ENCODE data around the gene MCC.

MCC gene

GRCh38 chr5:113331209-113331551 is 157.1 kb downstream of the MCC start:
- Histone ChIP-seq H2AFZ (ENCODE audit: insufficient read depth, low read length, poor library complexity) (no peak overlapping the region), H4K8ac (ENCODE audit: low read depth, low read length) (no peak overlapping the region)

DNA sequence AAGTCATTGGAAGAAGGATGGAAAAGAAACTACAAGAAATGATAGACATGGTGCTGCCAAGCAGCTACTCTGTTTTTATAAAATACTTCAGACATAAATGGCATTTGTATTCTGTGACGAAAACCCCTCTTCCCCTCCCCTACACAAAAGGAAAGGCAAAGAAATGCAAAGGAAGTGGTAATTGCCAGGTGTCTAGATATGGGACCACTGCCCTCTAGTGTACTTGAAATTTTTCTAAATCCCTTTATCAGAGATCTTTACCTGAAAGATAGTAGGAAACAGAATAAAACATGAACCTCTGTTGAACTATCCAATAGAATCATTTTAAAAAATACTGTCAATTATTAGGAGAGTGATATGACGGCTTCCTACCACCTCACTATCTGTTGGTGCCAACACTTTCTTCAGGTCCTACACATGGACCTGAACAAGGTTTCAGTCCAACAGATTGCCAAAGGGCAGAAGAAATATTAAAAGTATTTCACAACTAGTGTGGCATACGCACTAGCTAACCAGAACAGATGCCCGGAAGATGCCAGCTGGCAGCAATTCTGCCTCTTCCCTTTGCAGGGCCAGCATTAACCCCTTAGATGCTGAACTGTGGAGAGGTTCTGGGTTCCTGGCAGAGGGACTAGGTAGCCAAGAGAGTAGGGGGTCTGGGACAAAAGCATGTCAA is 157.6 kb downstream of the MCC start:
- WGBS (ENCODE audit: extremely low coverage, insufficient coverage, insufficient read length), result no CpG with 5 or more reads among the region's 4 CpGs
- no peak overlapping the region for H2BK12ac ChIP-seq (ENCODE audit: low read length)
- H3K4me3 ChIP-seq (ENCODE audit: low read depth, low read length), result no peak overlapping the region
- H4K12ac ChIP-seq (ENCODE audit: low read depth, low read length), result no peak overlapping the region
- no peak overlapping the region for H3K27ac ChIP-seq (ENCODE audit: low read depth, low read length)
- no peak overlapping the region for H3K14ac ChIP-seq (ENCODE audit: low read length)
- no peaks in the 10 kb centered on the region for H3K79me1 ChIP-seq (ENCODE audit: low read length)
- H3K36me3 ChIP-seq (ENCODE audit: control insufficient read depth in 1 of 2, insufficient read depth in 2 of 2, low read length in 2 of 2), result no peaks in the 10 kb centered on the region
- no peaks in the 10 kb centered on the region for H3K4me1 ChIP-seq (ENCODE audit: control insufficient read depth in 1 of 2, insufficient read depth in 2 of 2, low read length in 2 of 2)
- H3K4me2 ChIP-seq (ENCODE audit: low read length), result no peak overlapping the region
- H2BK120ac ChIP-seq (ENCODE audit: insufficient read depth, low read length, poor library complexity), result no peak overlapping the region
- DNase-seq, result peak in 1 of 2 donors; percentile 62
- H3K9ac ChIP-seq (ENCODE audit: low read length), result no peak overlapping the region
- H4K91ac ChIP-seq (ENCODE audit: low read depth, low read length), result no peak overlapping the region
- no peak overlapping the region for H3K23ac ChIP-seq (ENCODE audit: low read length)
- no peak overlapping the region for H2AK5ac ChIP-seq (ENCODE audit: low read length)
- H4K8ac ChIP-seq (ENCODE audit: low read depth, low read length), result no peak overlapping the region
- no peak overlapping the region for H3K4ac ChIP-seq (ENCODE audit: low read depth, low read length)
- H2BK5ac ChIP-seq (ENCODE audit: low read depth, low read length, poor library complexity), result no peak overlapping the region
- H3K9me3 ChIP-seq (ENCODE audit: insufficient read depth, low read depth, low read length), result no peaks in the 10 kb centered on the region
- no peak overlapping the region for H3K18ac ChIP-seq (ENCODE audit: low read length)
- H3K79me2 ChIP-seq (ENCODE audit: control insufficient read depth, insufficient read depth, low read length, poor library complexity), result no peaks in the 10 kb centered on the region
- no peak overlapping the region for H2AFZ ChIP-seq (ENCODE audit: insufficient read depth, low read length, poor library complexity)
- H3K27me3 ChIP-seq (ENCODE audit: insufficient read depth, low read length), result no peaks in the 10 kb centered on the region

More at GRCh38 chr5:113331209-113331551, 157.1 kb downstream of the MCC start:
- no peak for DNase-seq
- Histone ChIP-seq H4K12ac (ENCODE audit: low read depth, low read length) (no peak overlapping the region), H3K79me1 (ENCODE audit: low read length) (no peaks in the 10 kb centered on the region), H3K27ac (ENCODE audit: low read depth, low read length) (no peak overlapping the region), H3K79me2 (ENCODE audit: control insufficient read depth, insufficient read depth, low read length, poor library complexity) (no peaks in the 10 kb centered on the region), H3K9ac (ENCODE audit: low read length) (no peak overlapping the region), H3K23ac (ENCODE audit: low read length) (no peak overlapping the region), H3K4me3 (ENCODE audit: low read depth, low read length) (no peak overlapping the region), H3K9me3 (ENCODE audit: insufficient read depth, low read depth, low read length) (no peaks in the 10 kb centered on the region), H2BK120ac (ENCODE audit: insufficient read depth, low read length, poor library complexity) (no peak overlapping the region), H3K27me3 (ENCODE audit: insufficient read depth, low read length) (no peaks in the 10 kb centered on the region), H3K4ac (ENCODE audit: low read depth, low read length) (no peak overlapping the region), H2AK5ac (ENCODE audit: low read length) (no peak overlapping the region), H3K36me3 (ENCODE audit: control insufficient read depth in 1 of 2, insufficient read depth in 2 of 2, low read length in 2 of 2) (no peaks in the 10 kb centered on the region), H2BK5ac (ENCODE audit: low read depth, low read length, poor library complexity) (no peak overlapping the region), H3K18ac (ENCODE audit: low read length) (no peak overlapping the region), H2BK12ac (ENCODE audit: low read length) (no peak overlapping the region), H4K91ac (ENCODE audit: low read depth, low read length) (no peak overlapping the region), H3K4me2 (ENCODE audit: low read length) (no peak overlapping the region), H3K4me1 (ENCODE audit: control insufficient read depth in 1 of 2, insufficient read depth in 2 of 2, low read length in 2 of 2) (no peaks in the 10 kb centered on the region), H3K14ac (ENCODE audit: low read length) (no peak overlapping the region)
- WGBS (ENCODE audit: extremely low coverage, insufficient coverage, insufficient read length), result no CpG with 5 or more reads among the region's 4 CpGs

- Histone ChIP-seq H3K79me2 (ENCODE audit: control insufficient read depth, insufficient read depth, low read length, poor library complexity) (no peaks in the 10 kb centered on the region), H3K36me3 (ENCODE audit: control insufficient read depth in 1 of 2, insufficient read depth in 2 of 2, low read length in 2 of 2) (no peaks in the 10 kb centered on the region), H4K91ac (ENCODE audit: low read depth, low read length) (no peak overlapping the region), H3K79me1 (ENCODE audit: low read length) (no peaks in the 10 kb centered on the region), H3K27me3 (ENCODE audit: insufficient read depth, low read length) (no peaks in the 10 kb centered on the region), H3K27ac (ENCODE audit: low read depth, low read length) (no peak overlapping the region), H3K4me3 (ENCODE audit: low read depth, low read length) (no peak overlapping the region), H3K18ac (ENCODE audit: low read length) (no peak overlapping the region), H3K9me3 (ENCODE audit: insufficient read depth, low read depth, low read length) (no peaks in the 10 kb centered on the region), H4K8ac (ENCODE audit: low read depth, low read length) (no peak overlapping the region), H2BK120ac (ENCODE audit: insufficient read depth, low read length, poor library complexity) (no peak overlapping the region), H3K4ac (ENCODE audit: low read depth, low read length) (no peak overlapping the region), H2BK12ac (ENCODE audit: low read length) (no peak overlapping the region), H3K4me2 (ENCODE audit: low read length) (no peak overlapping the region), H2AK5ac (ENCODE audit: low read length) (no peak overlapping the region), H2BK5ac (ENCODE audit: low read depth, low read length, poor library complexity) (no peak overlapping the region), H3K4me1 (ENCODE audit: control insufficient read depth in 1 of 2, insufficient read depth in 2 of 2, low read length in 2 of 2) (no peaks in the 10 kb centered on the region), H3K23ac (ENCODE audit: low read length) (no peak overlapping the region), H4K12ac (ENCODE audit: low read depth, low read length) (no peak overlapping the region), H2AFZ (ENCODE audit: insufficient read depth, low read length, poor library complexity) (no peak overlapping the region), H3K9ac (ENCODE audit: low read length) (no peak overlapping the region), H3K14ac (ENCODE audit: low read length) (no peak overlapping the region)
- no CpG with 5 or more reads among the region's 2 CpGs for WGBS (ENCODE audit: extremely low coverage, insufficient coverage, insufficient read length)
- no peak for DNase-seq
Observed at GRCh38 chr5:113329981-113330380, 158.3 kb downstream of the MCC start.

DNA sequence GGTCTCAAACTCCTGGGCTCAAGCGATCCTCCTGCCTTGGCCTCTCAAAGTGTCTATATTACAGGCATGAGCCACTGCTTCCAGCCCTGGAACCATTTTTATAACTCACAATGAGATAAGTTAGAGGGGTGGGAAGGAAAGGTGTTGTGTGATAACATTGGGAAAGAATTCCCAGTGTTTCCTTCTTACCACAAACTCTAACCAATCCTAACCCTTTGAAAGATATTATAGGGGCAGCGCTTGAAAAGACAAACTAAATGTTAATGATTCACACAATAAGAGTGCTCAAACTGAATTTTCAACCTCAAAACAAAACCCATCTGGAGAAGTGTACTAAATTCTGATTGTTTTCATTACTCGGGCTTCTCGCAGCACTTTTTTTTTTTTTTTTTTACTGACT is 163.2 kb downstream of the MCC start:
- Histone ChIP-seq H2BK12ac (ENCODE audit: low read length) (no peak overlapping the region), H3K36me3 (ENCODE audit: control insufficient read depth in 1 of 2, insufficient read depth in 2 of 2, low read length in 2 of 2) (no peaks in the 10 kb centered on the region), H3K9me3 (ENCODE audit: insufficient read depth, low read depth, low read length) (no peaks in the 10 kb centered on the region), H4K91ac (ENCODE audit: low read depth, low read length) (no peak overlapping the region), H3K18ac (ENCODE audit: low read length) (no peak overlapping the region), H3K4me1 (ENCODE audit: control insufficient read depth in 1 of 2, insufficient read depth in 2 of 2, low read length in 2 of 2) (no peaks in the 10 kb centered on the region), H3K79me2 (ENCODE audit: control insufficient read depth, insufficient read depth, low read length, poor library complexity) (no peaks in the 10 kb centered on the region), H3K27me3 (ENCODE audit: insufficient read depth, low read length) (no peaks in the 10 kb centered on the region), H3K4me3 (ENCODE audit: low read depth, low read length) (no peak overlapping the region), H3K4ac (ENCODE audit: low read depth, low read length) (no peak overlapping the region), H3K14ac (ENCODE audit: low read length) (no peak overlapping the region), H3K23ac (ENCODE audit: low read length) (no peak overlapping the region), H2BK120ac (ENCODE audit: insufficient read depth, low read length, poor library complexity) (no peak overlapping the region), H4K12ac (ENCODE audit: low read depth, low read length) (no peak overlapping the region), H3K27ac (ENCODE audit: low read depth, low read length) (no peak overlapping the region), H3K9ac (ENCODE audit: low read length) (no peak overlapping the region), H2AFZ (ENCODE audit: insufficient read depth, low read length, poor library complexity) (no peak overlapping the region), H2AK5ac (ENCODE audit: low read length) (no peak overlapping the region), H4K8ac (ENCODE audit: low read depth, low read length) (no peak overlapping the region), H2BK5ac (ENCODE audit: low read depth, low read length, poor library complexity) (no peak overlapping the region), H3K4me2 (ENCODE audit: low read length) (no peak overlapping the region), H3K79me1 (ENCODE audit: low read length) (no peaks in the 10 kb centered on the region)
- peak in 1 of 2 donors; percentile 9 for DNase-seq
- WGBS (ENCODE audit: extremely low coverage, insufficient coverage, insufficient read length), result no CpG with 5 or more reads among the region's 4 CpGs
